ENCODE measurements around the gene PTPRJ. TPM values are rescaled to one million over a fixed set of nuclear protein-coding genes. Genes with fewer than 3 reads are reported as not detected.

PTPRJ gene
- total RNA-seq, 1 experiment from 2014 or later, result 11.9 TPM

- DNase-seq (ENCODE audit: low read depth), result no peak
These were observed 109.8 kb downstream of the PTPRJ start for GRCh38 chr11:48090174-48090573.

GRCh38 chr11:48091426-48092102 is 111.2 kb downstream of the PTPRJ start:
- no peak for DNase-seq (ENCODE audit: low read depth)

DNA sequence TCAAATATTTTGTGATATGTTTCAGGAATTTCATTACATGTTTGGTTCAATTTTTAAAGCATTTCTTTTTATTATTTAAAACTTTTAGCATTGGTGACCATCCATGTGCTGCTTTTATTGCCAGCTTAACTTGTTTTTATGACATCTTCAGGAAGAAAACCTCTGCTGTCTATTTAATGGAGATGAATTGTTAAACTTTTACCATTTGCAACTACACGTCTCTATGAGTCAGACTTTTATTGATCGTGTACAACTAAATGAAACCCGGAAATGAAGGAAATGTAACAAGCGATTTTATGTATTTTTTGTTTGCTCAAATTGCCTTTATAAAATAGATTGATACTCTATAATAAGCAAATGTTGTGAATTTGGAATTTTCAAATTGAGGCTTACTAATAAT is 113.0 kb downstream of the PTPRJ start:
- no peak for DNase-seq (ENCODE audit: low read depth)

- DNase-seq (ENCODE audit: low read depth), result no peak
These were observed 113.7 kb downstream of the PTPRJ start for GRCh38 chr11:48093795-48094642.

- DNase-seq (ENCODE audit: low read depth), result no peak
These were observed 114.4 kb downstream of the PTPRJ start for GRCh38 chr11:48094643-48095339.

DNA sequence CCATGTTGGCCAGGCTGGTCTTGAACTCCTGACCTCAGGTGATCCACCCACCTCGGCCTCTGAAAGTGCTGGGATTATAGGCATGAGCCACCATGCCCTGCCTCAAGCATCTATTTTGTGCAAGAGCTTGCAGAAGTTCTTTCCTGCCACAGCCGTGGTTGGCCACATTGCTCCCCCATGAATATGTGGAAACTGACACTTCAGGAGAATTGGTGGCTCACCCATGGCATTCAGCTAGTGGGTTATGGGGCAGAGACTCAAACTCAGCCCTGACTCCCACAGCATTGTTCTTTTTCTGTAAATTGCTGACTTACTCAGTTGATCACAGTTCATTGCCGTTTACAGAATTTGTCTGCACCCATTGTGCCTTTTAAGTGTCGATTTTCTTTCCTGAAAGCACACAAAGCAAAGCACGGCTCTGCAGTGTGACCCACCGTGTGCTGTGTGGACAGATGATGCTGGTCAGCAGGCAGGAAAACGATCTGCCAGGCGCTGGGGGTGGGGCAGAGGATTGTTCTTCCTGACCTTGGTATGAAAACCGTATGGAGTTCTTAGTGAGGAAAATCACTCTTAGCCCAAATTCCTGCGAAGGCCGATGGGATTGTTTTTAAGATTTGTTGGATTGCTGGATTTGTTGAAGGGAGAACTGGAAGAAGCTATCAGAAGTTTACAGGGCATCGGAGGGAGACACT is 115.6 kb downstream of the PTPRJ start:
- no peak for DNase-seq (ENCODE audit: low read depth)

GRCh38 chr11:48096588-48097525 is 116.5 kb downstream of the PTPRJ start:
- DNase-seq (ENCODE audit: low read depth), result no peak

DNA sequence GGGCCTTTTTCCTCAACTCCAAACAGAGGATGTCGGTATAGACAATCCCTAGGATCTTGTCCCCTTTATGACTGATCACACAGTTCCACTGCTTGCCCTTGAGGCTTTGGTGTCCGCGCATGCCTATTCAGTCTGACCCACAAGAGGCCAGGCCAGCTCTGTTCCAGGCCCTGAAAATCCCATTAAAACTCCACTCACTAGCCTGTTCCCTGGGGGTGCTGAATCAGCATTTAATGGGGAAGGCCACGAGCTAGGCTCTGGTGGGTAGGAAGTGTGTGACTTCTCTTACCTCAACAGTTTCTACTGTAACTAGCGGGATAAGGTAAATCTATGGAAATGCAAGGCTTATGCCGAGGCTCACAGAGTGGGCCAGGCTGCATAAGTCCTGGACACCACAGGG is 117.7 kb downstream of the PTPRJ start:
- DNase-seq (ENCODE audit: low read depth), result no peak

GRCh38 chr11:48099916-48100446 is 119.6 kb downstream of the PTPRJ start:
- no peak for DNase-seq (ENCODE audit: low read depth)

DNA sequence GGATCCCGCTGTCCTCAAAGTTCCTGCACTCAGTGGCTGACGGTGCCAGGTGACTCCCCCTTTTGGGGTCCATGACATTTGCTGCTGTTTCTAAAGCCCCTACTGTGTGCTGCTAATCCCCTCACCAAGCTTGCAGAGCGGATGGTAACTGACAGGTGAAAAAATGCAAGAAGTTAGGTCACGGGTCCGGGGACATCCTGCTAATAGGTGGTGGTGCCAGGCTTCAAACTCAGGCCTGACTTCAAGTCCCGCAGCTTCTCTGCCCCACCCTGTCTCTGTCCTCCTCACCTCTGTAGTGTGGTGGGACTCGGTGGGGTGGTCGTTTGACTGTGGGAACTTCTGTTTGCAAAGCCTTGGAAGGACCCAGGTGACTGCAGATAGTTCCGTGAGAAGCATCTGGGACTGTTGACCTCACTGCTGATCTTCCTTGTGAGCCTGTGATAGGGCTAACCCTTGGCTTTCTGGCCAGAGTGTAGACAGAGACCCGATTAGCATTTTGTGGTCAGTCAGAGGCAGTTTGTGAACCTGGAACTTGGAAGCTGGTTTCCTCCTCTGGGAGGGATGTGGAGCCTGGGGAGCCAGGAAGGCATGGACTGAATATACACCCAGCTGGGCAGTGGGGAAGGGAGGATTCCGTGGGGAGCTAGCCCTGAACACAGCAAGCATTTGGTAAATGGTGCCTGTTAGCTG is 120.8 kb downstream of the PTPRJ start:
- no peak for DNase-seq (ENCODE audit: low read depth)

GRCh38 chr11:48101958-48102357 is 121.6 kb downstream of the PTPRJ start:
- no peak for DNase-seq (ENCODE audit: low read depth)

DNA sequence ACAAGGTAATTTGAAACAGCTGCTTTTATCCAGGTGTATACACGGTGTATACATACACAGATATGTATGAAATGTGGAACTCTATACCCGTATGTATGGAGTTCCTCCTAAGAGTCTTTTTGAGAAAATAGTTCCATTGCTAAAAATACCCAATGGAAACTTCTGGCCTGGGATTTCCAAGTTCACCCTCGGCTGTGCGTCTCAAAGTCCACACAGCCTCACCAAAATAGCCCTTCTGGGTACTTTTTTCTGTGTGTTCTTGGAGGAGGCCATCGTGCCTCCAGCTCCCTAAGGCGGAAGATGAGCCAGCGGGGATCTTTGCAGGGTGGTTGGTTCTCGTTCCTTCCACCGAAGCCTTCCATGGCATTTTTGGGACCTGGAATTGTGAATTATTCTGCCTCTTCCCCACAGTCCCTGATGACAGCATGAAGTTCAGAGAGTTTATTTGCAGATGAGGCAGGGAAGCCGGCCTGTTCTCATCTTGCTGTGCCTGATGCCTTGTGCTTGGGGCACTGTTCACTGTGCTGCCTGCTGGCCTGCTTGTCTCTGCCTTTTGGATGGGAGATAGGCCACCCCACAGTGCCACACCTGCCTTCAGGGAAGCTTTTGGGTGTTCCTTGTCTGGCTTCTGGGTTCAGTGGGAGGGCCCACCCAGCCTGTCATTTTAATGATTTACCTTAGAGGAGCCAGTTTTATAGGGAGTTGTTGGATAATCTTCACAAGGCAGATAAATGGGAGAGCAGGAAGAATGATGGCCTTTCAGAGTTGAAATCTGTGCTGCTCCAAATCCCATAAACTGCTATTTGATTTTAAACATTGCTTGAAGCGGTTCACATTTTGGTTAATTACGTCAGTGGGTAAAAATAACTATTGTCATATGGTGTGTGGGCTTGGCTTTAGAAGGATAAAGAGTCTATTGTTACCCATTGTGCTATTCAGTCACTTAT is 123.5 kb downstream of the PTPRJ start:
- DNase-seq (ENCODE audit: low read depth), result peak; percentile 77

DNA sequence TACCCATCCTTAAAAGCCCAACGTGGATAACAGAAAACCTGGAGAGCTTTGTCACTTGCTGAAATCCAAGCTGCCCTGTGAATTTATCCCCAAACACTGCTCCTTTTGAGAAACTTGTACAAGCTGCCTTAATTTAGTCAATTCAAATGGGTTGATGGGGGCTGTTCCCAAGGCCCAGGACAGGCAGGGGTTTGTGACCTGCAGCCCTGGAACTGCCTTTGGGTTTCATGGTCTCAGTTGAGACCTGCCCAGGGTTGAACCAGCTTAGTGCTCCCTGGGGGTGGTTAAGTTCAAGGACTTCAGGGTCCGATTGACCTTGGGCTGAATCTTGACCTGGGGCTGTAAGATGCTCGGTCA is 124.2 kb downstream of the PTPRJ start:
- no peak for DNase-seq (ENCODE audit: low read depth)

DNA sequence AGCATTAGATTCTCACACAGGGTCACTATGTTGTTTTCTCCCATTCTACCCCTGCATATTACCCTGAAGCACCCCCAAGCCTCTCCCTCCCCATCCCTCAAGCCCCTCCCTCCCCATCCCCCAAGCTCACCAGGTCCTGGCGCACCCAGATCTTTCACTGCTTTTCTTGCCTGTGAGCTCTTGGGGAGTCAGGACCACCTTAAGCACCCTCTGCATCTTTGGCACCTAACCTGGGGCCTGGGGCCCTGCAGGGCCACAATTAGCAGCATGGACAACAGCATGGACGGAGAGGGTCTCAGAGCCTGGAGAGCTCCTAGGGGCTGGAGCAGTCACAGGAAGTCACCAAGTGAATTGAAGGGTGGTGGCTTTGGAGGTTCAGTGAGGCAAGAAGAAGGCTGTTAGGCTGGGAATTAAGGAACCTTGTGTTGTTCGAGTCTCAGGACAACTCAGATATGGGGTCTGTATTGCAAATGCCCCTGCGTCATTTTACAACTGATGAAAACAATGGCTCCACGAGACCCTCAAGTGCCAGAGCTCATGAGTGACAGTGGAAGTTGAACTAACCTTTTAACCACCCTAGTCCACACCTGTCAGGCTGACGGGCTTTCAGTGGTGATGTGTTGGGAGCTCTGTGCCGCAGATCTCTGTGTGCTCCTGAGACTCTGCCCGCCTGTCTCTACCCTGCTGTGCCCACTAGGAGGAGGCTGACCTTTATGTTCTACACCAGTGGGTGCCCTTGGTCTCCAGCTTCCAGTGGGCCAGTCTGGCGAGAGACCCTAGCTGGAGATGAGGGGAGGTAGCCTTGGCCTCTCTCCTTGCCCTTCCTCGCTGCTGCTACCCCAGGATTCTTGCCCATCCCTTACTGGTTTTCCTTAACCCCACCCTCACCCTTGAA is 125.0 kb downstream of the PTPRJ start:
- DNase-seq (ENCODE audit: low read depth), result no peak

DNA sequence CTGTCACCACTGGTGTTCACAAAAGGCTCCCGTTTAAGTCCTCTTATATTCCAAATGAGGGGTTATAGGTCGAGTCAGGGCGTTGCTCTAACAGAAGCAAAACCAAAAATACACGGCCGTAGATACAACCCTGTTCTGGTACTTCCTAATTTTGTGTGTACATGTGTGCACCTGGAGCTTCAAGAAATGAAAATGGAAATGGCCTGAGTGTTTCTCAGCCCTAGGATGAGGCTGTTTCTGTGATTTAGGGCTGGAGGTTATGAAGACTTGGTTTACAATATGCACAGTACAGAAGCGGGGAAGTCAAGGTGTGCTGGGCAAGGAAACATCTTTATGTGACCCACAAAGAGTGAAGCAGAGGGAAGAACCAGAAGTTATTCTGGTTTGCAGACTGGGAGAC is 125.8 kb downstream of the PTPRJ start:
- DNase-seq (ENCODE audit: low read depth), result no peak

DNA sequence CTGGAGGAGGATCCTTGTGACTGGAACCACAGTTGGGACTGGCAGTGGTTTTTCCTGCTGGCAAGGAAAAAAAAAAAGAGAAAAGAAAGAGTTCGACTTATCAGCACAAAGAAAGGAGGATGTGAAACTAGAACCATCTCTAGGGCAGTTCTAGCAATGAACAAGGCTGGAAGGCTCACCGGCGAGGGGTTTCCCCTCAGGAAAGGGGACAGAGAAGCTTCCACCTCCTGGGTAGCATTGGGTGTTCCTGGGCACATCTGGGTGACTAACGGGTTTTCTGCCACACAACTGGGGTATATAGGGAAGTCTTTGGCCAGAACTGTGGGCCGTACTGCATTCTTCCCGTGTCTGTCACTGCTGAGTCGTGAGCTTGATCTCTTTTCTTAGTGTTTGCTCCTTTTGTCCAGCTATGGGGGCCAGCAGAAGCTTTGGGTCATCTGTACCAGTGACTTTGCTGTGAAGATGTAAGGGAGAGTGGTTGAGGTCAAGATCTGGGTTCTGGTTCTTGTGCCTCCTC is 126.9 kb downstream of the PTPRJ start:
- DNase-seq (ENCODE audit: low read depth), result peak; percentile 86

Measured in HT1080 (cell line).